T-cell (primary cell): ENCODE results near the gene SUSD3. TPM values are rescaled to one million over a fixed set of nuclear protein-coding genes. Genes with fewer than 3 reads are reported as not detected.
A peak's percentile ranks its signal among the peaks of the same experiment; 100 is the strongest.

Experiments
- ATAC-seq, 4 experiments: fragments of 200-7000 bp in 3 of 4; fragments of 150-1000 bp in 1 of 4; cut with Tn5 transposase; replicated peaks in 1 of 4; 1 replicate in 3 of 4; 2 replicates in 1 of 4; pipeline ENCODE4 v1.10.0; 2021; ENCODE audit warnings: moderate library complexity in 3 of 4, mild to moderate bottlenecking in 2 of 4, moderate number of reproducible peaks in 1 of 4
- CTCF ChIA-PET, 2 donors: fragments of 300-600 bp; sonication (Branson Sonifier 250); formaldehyde crosslinking; loops; one replicate each; lab custom pipeline; 2022; ENCODE audit warnings: antibody characterized with exemption in 2 of 2; lab: Charles Lee
- POLR2A ChIA-PET, 2 donors: fragments of 300-600 bp; sonication (Branson Sonifier 250); formaldehyde crosslinking; loops; one replicate each; lab custom pipeline; 2022; ENCODE audit warnings: antibody characterized with exemption in 2 of 2; lab: Charles Lee
- DNase-seq, 35 experiments: peaks; one replicate each; pipeline versions ENCODE4 v3.0.0 to v3.0.0-alpha.2; 2013 to 2023
- H3K27ac ChIP-seq: one replicate; pipeline ENCODE4 v1.5.1; 2013; ENCODE audit warnings: low read length
- H3K27me3 ChIP-seq, 2 experiments: replicated peaks in 1 of 2; 1 replicate in 1 of 2; 2 replicates in 1 of 2; pipeline versions ENCODE4 v1.6.1 to v1.7.0; 2013; ENCODE audit warnings: low read length in 1 of 2, mixed read lengths in 1 of 2; ENCODE audit not compliant: control insufficient read depth in 2 of 2, insufficient read depth in 2 of 2; ENCODE audit errors: extremely low read depth in 1 of 2
- H3K36me3 ChIP-seq, 2 donors: 1 replicate in 1 of 2; 2 replicates in 1 of 2; pipeline versions ENCODE4 v1.6.1 to v1.7.0; 2013; ENCODE audit warnings: low read length in 1 of 2; ENCODE audit not compliant: control insufficient read depth in 2 of 2, insufficient read depth in 1 of 2; ENCODE audit errors: extremely low read depth in 1 of 2
- H3K4me1 ChIP-seq, 2 experiments: 1 replicate in 1 of 2; 2 replicates in 1 of 2; pipeline versions ENCODE4 v1.6.1 to v1.7.0; 2013; ENCODE audit warnings: low read length in 2 of 2, mixed read lengths in 1 of 2; ENCODE audit not compliant: insufficient read depth in 2 of 2, control insufficient read depth in 1 of 2; ENCODE audit errors: extremely low read depth in 1 of 2
- H3K4me3 ChIP-seq, 2 donors: 1 replicate in 1 of 2; 2 replicates in 1 of 2; pipeline versions ENCODE4 v1.5.1 to v1.7.0; 2013; ENCODE audit warnings: mild to moderate bottlenecking in 2 of 2, low read length in 1 of 2, moderate library complexity in 1 of 2; ENCODE audit not compliant: control insufficient read depth in 1 of 2; ENCODE audit errors: extremely low read depth in 1 of 2
- H3K9me3 ChIP-seq: 2 replicates; pipeline ENCODE4 v1.7.0; 2013
- H3K27ac Mint-ChIP-seq, 2 donors: one replicate each; pipeline ENCODE4 v1.8.0; 2020 to 2021; ENCODE audit warnings: mild to moderate bottlenecking in 2 of 2, mixed read lengths in 2 of 2
- H3K27me3 Mint-ChIP-seq, 2 donors: one replicate each; pipeline ENCODE4 v1.8.0; 2021 to 2022; ENCODE audit warnings: mixed read lengths in 2 of 2
- H3K36me3 Mint-ChIP-seq: one replicate; pipeline ENCODE4 v1.8.0; 2021; ENCODE audit warnings: mixed read lengths
- H3K4me1 Mint-ChIP-seq, 3 donors: one replicate each; pipeline ENCODE4 v1.8.0; 2020 to 2022; ENCODE audit warnings: mixed read lengths in 3 of 3, mild to moderate bottlenecking in 1 of 3
- H3K4me3 Mint-ChIP-seq, 3 donors: one replicate each; pipeline ENCODE4 v1.8.0; 2020 to 2022; ENCODE audit warnings: mild to moderate bottlenecking in 3 of 3, mixed read lengths in 3 of 3, moderate library complexity in 3 of 3
- H3K9me3 Mint-ChIP-seq, 3 donors: one replicate each; pipeline ENCODE4 v1.8.0; 2020 to 2022; ENCODE audit warnings: mixed read lengths in 3 of 3
- whole genome bisulfite sequencing: methylation state at CpG from one replicate; pipeline ENCODE4 v1.1.5; 2013; ENCODE audit warnings: missing lambda C conversion rate; ENCODE audit not compliant: insufficient coverage; 5-methylcytosine and 5-hydroxymethylcytosine counted together
- total RNA-seq, 35 experiments: library from RNA in 6 of 35; stranded (reverse) in 6 of 35; fragments of 120-200 nt in 1 of 35; gene quantifications; one replicate each; pipeline versions ENCODE4 v1.2.1 to v1.2.4 and lab custom pipeline; 2013 to 2026

SUSD3 gene
- total RNA-seq, 5 donors from 2014 or later (not counting 1 experiment from before 2014, with no cell fraction given) = 39.6 to 79.2 (median 71.2) TPM

DNA sequence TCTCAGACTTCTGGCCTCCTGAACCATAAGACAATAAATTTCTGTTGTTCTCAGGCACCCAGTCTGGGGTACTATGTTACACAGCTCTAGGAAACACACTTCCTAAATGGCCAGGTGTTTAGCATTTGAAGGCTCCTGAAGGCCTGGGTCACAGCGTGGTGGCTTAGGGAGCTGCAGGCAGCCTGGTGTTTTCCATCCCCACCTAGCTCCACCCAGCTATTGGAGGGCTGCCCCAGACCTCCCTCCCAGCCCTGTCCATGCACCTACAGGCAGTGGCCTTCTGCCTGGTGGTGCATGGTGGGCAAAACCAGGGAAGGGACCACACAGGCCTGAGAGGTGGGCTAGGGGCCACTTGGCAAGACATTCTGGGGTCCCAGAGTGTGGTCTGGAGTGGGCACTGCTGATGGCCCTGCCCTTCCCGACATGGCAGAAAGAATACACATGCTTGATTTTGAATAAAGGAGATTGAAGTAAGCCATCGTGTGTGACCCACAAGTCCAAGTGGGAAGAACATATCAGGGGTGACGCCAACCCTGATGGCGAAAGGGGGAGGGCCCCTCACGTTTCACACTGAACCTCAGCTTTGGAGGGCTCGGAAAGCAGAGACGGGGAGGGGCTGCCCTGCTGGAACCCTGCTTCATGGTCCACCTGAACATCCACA lies 1.3 kb upstream of the SUSD3 start:
- Mint-ChIP-seq H3K4me1 (peaks cover 66 to 78% (median 72%) of the 10 kb centered on the region in 3 donors), H3K4me3 (peak overlapping the region; percentile 74 to 80 (median 79)), H3K36me3 (peaks cover under 1% of the 10 kb centered on the region), H3K9me3 (no peaks in the 10 kb centered on the region), H3K27me3 (no peaks in the 10 kb centered on the region), H3K27ac (peak overlapping the region; percentile 93)
- Histone ChIP-seq H3K9me3 (no peaks in the 10 kb centered on the region), H3K36me3 (no peaks in the 10 kb centered on the region), H3K27ac (peak overlapping the region; percentile 74), H3K4me3 (no peak overlapping the region), H3K4me1 (peaks cover 23 to 85% of the 10 kb centered on the region in 2 experiments), H3K27me3 (no peaks in the 10 kb centered on the region)
- POLR2A ChIA-PET = no interaction called here
- 82% methylated on average over 8 of the region's 8 CpGs for WGBS
- no peak for ATAC-seq
- CTCF ChIA-PET = interaction anchor here in 1 of 2 donors (0.8 kb wide), 1 partner anchor 54 kb away, joined by 3 read pairs; no protein-coding TSS in a partner anchor
- peak in 1 of 35 experiments; percentile 32 for DNase-seq

- 94% methylated on average over 3 of the region's 14 CpGs for WGBS
- peak overlapping the region; percentile 74 for H3K27ac ChIP-seq
- POLR2A ChIA-PET = no interaction called here
- Mint-ChIP-seq H3K9me3 (no peaks in the 10 kb centered on the region), H3K36me3 (peaks cover 4% of the 10 kb centered on the region), H3K4me1 (peaks cover 73 to 81% (median 76%) of the 10 kb centered on the region in 3 donors), H3K4me3 (peak overlapping the region; percentile 74 to 80 (median 79)), H3K27me3 (no peaks in the 10 kb centered on the region), H3K27ac (peak overlapping the region; percentile 93)
- CTCF ChIA-PET = interaction anchor here in 1 of 2 donors (0.8 kb wide), 1 partner anchor 55 kb away, joined by 3 read pairs; no protein-coding TSS in a partner anchor
- peak overlapping the region in 1 of 2 donors; percentile 78 for H3K4me3 ChIP-seq
- no peaks in the 10 kb centered on the region for H3K27me3 ChIP-seq
- H3K36me3 ChIP-seq = peaks cover 0 to 6% of the 10 kb centered on the region in 2 donors
- ATAC-seq = peak; percentile 4 to 41 (median 10)
- no peaks in the 10 kb centered on the region for H3K9me3 ChIP-seq
- H3K4me1 ChIP-seq = peaks cover 30 to 86% of the 10 kb centered on the region in 2 experiments
- DNase-seq = peak in 2 of 35 experiments; percentile 30 to 34
Observed at GRCh38 chr9:93057703-93058354, 672 bp upstream of the SUSD3 start.

GRCh38 chr9:93059011-93059714 lies 662 bp downstream of the SUSD3 start:
- H3K4me1 ChIP-seq = peaks cover 38 to 87% of the 10 kb centered on the region in 2 experiments
- POLR2A ChIA-PET = interaction anchor here (0.6 to 1.0 kb wide), 2 partner anchors 18 to 34 kb away, joined by 3 to 6 read pairs; no protein-coding TSS in a partner anchor
- DNase-seq (peak in 5 of 35 experiments; percentile 24 to 47 (median 38)), ATAC-seq (peak; percentile 21 to 39 (median 28))
- Mint-ChIP-seq H3K9me3 (no peaks in the 10 kb centered on the region), H3K36me3 (peaks cover 7% of the 10 kb centered on the region), H3K4me1 (peaks cover 73 to 82% (median 79%) of the 10 kb centered on the region in 3 donors), H3K27me3 (no peaks in the 10 kb centered on the region), H3K4me3 (peak overlapping the region; percentile 92 to 93 (median 93)), H3K27ac (peak overlapping the region; percentile 99 to 100)
- H3K27me3 ChIP-seq = no peaks in the 10 kb centered on the region
- CTCF ChIA-PET = interaction anchor here in 1 of 2 donors (0.8 kb wide), 1 partner anchor 54 kb away, joined by 3 read pairs; no protein-coding TSS in a partner anchor
- under 1% methylated on average over 42 of the region's 53 CpGs for WGBS
- H3K9me3 ChIP-seq = no peaks in the 10 kb centered on the region
- H3K27ac ChIP-seq = peak overlapping the region; percentile 83
- peak overlapping the region; percentile 78 to 88 for H3K4me3 ChIP-seq
- peaks cover 0 to 8% of the 10 kb centered on the region in 2 donors for H3K36me3 ChIP-seq

GRCh38 chr9:93059715-93060578 lies 1.4 kb downstream of the SUSD3 start:
- no peak for ATAC-seq
- Histone ChIP-seq H3K9me3 (no peaks in the 10 kb centered on the region), H3K36me3 (peaks cover 0 to 8% of the 10 kb centered on the region in 2 donors), H3K27ac (peak overlapping the region; percentile 83), H3K4me3 (peak overlapping the region; percentile 78 to 88), H3K4me1 (peaks cover 39 to 90% of the 10 kb centered on the region in 2 experiments), H3K27me3 (no peaks in the 10 kb centered on the region)
- POLR2A ChIA-PET = interaction anchor here (0.6 to 1.0 kb wide), 3 partner anchors 26 to 36 kb away, joined by 3 to 6 read pairs (median 3); no protein-coding TSS in a partner anchor
- Mint-ChIP-seq H3K27me3 (no peaks in the 10 kb centered on the region), H3K9me3 (no peaks in the 10 kb centered on the region), H3K4me1 (peaks cover 78 to 87% (median 83%) of the 10 kb centered on the region in 3 donors), H3K4me3 (peak overlapping the region; percentile 92 to 93 (median 93)), H3K36me3 (peaks cover 15% of the 10 kb centered on the region), H3K27ac (peak overlapping the region; percentile 99 to 100)
- CTCF ChIA-PET = interaction anchor here (0.6 to 1.1 kb wide), 5 partner anchors 19 to 370 kb away, joined by 3 to 8 read pairs (median 3); no protein-coding TSS in a partner anchor
- DNase-seq = no peak
- WGBS = 23% methylated on average over 5 of the region's 7 CpGs

DNA sequence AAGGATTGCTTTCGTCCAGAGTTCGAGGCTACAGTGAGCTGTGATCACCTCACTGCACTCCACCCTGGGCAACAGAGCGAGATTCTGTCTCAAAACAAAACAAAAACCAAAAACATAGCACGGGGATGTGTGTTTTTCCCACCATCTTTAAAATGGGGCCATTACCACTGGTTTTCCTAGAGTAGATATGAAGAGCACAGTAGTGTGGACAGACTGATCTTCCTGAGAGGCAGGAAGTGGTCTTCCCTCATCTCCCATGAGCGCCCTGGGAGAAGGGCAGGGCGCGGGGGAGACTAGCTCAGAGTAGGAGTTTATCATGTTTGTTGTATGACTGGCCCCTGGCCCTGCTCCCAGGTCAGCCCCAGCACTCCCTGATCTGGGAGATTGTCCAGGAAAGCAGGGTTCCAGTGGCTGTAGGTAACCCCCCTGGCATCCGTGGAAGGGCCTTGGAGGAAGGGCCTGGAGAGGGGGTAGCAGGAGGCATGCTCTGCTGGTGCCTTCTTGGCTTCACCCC lies 2.3 kb downstream of the SUSD3 start:
- H3K27me3 ChIP-seq = no peaks in the 10 kb centered on the region
- peak overlapping the region; percentile 83 for H3K27ac ChIP-seq
- 46% methylated on average over 3 of the region's 8 CpGs for WGBS
- peak overlapping the region; percentile 99 to 100 for H3K27ac Mint-ChIP-seq
- no peaks in the 10 kb centered on the region for H3K9me3 ChIP-seq
- no peaks in the 10 kb centered on the region for H3K27me3 Mint-ChIP-seq
- peak overlapping the region; percentile 78 to 88 for H3K4me3 ChIP-seq
- peaks cover 82 to 88% (median 86%) of the 10 kb centered on the region in 3 donors for H3K4me1 Mint-ChIP-seq
- ATAC-seq (no peak), DNase-seq (peak in 1 of 35 experiments; percentile 37)
- POLR2A ChIA-PET = interaction anchor here in 1 of 2 donors (0.9 kb wide), 1 partner anchor 33 kb away, joined by 5 read pairs; no protein-coding TSS in a partner anchor
- H3K36me3 ChIP-seq = peaks cover 5 to 15% of the 10 kb centered on the region in 2 donors
- CTCF ChIA-PET = interaction anchor here (0.5 to 1.1 kb wide), 5 partner anchors 11 to 369 kb away, joined by 3 to 8 read pairs (median 5); no protein-coding TSS in a partner anchor
- H3K36me3 Mint-ChIP-seq = peaks cover 21% of the 10 kb centered on the region
- no peaks in the 10 kb centered on the region for H3K9me3 Mint-ChIP-seq
- H3K4me3 Mint-ChIP-seq = peak overlapping the region; percentile 92 to 93 (median 93)
- H3K4me1 ChIP-seq = peaks cover 47 to 90% of the 10 kb centered on the region in 2 experiments
